Keratinocyte (primary cell): ENCODE results near the gene NCOA6. TPM values are rescaled to one million over a fixed set of nuclear protein-coding genes. Genes with fewer than 3 reads are reported as not detected.

Experiments used
- DNase-seq: peaks from one replicate; pipeline ENCODE4 v3.0.0-alpha.2; 2011; ENCODE audit warnings: low read depth, missing footprints, low spot score
- FAIRE-seq: peaks from 2 replicates; lab custom pipeline; 2011; peaks lifted over from hg19 to GRCh38; lab: Jason Lieb, UNC
- H2AFZ ChIP-seq: 2 replicates; pipeline ENCODE4 v1.6.0; 2012; ENCODE audit warnings: low read length, control low read depth, inconsistent platforms; ENCODE audit not compliant: control insufficient read depth
- H3K27ac ChIP-seq: 2 replicates; pipeline ENCODE4 v1.5.1; 2011; ENCODE audit warnings: low read length; ENCODE audit not compliant: control insufficient read depth, insufficient read depth
- H3K27me3 ChIP-seq: 3 replicates; pipeline ENCODE4 v1.6.0; 2011; ENCODE audit warnings: low read length; ENCODE audit not compliant: control insufficient read depth, insufficient read depth; ENCODE audit errors: extremely low read depth
- H3K36me3 ChIP-seq, 2 experiments: 2 replicates in 1 of 2; 3 replicates in 1 of 2; pipeline ENCODE4 v1.5.1; 2011; ENCODE audit warnings: low read length in 2 of 2, mild to moderate bottlenecking in 1 of 2; ENCODE audit not compliant: control insufficient read depth in 2 of 2, insufficient read depth in 2 of 2; ENCODE audit errors: extremely low read depth in 1 of 2
- H3K4me1 ChIP-seq: 3 replicates; pipeline ENCODE4 v1.5.1; 2011; ENCODE audit warnings: low read length; ENCODE audit not compliant: control insufficient read depth, insufficient read depth; ENCODE audit errors: extremely low read depth
- H3K4me2 ChIP-seq: 3 replicates; pipeline ENCODE4 v1.6.0; 2011; ENCODE audit warnings: low read depth, low read length; ENCODE audit not compliant: control insufficient read depth, insufficient read depth; ENCODE audit errors: extremely low read depth
- H3K4me3 ChIP-seq, 3 experiments: fragments of 200-600 bp in 1 of 3; sonication (generic) in 1 of 3; 2 replicates in 2 of 3; 3 replicates in 1 of 3; pipeline ENCODE4 v1.5.1; 2011 to 2016; ENCODE audit warnings: low read length in 3 of 3, mild to moderate bottlenecking in 3 of 3, control low read depth in 2 of 3, inconsistent platforms in 1 of 3, low read depth in 1 of 3, mixed read lengths in 1 of 3, mixed run types in 1 of 3, moderate library complexity in 1 of 3; ENCODE audit not compliant: control insufficient read depth in 2 of 3, insufficient read depth in 2 of 3; ENCODE audit errors: extremely low read depth in 1 of 3
- H3K79me2 ChIP-seq: 2 replicates; pipeline ENCODE4 v1.6.0; 2012; ENCODE audit warnings: low read length; ENCODE audit not compliant: control insufficient read depth, insufficient read depth
- H3K9ac ChIP-seq: 3 replicates; pipeline ENCODE4 v1.6.0; 2011; ENCODE audit warnings: low read length; ENCODE audit not compliant: control insufficient read depth, insufficient read depth; ENCODE audit errors: extremely low read depth
- H3K9me1 ChIP-seq: 3 replicates; pipeline ENCODE4 v1.6.0; 2011; ENCODE audit warnings: low read length; ENCODE audit not compliant: control insufficient read depth, insufficient read depth; ENCODE audit errors: extremely low read depth
- H3K9me3 ChIP-seq: 2 replicates; pipeline ENCODE4 v1.5.1; 2012; ENCODE audit warnings: low read depth, low read length; ENCODE audit not compliant: control insufficient read depth
- H4K20me1 ChIP-seq: 3 replicates; pipeline ENCODE4 v1.6.0; 2011; ENCODE audit warnings: low read length; ENCODE audit not compliant: control insufficient read depth, insufficient read depth; ENCODE audit errors: extremely low read depth
- CTCF ChIP-seq, 3 experiments: IDR thresholded peaks in 1 of 3; conservative IDR thresholded peaks in 1 of 3; optimal IDR thresholded peaks in 1 of 3; 2 replicates in 2 of 3; 3 replicates in 1 of 3; pipeline versions ENCODE3 to v1.5.1; 2011; ENCODE audit warnings: low read length in 3 of 3, mild to moderate bottlenecking in 3 of 3, moderate library complexity in 2 of 3, control low read depth in 1 of 3, inconsistent platforms in 1 of 3; ENCODE audit not compliant: insufficient read depth in 2 of 3; ENCODE audit errors: extremely low read depth in 1 of 3
- EZH2 ChIP-seq: IDR thresholded peaks from one replicate; pipeline ENCODE4 v1.6.1; 2012; ENCODE audit warnings: inconsistent platforms, mild to moderate bottlenecking, low read length, moderate library complexity
- dilution Hi-C: fragments of 300-500 bp; cut with MboI; formaldehyde crosslinking; loops from one replicate; pipeline ENCODE4 v1.7.0; 2020; ENCODE audit warnings: low sequenced_read_pairs; ENCODE audit not compliant: extremely low pct_ligation_motif_present
- polyA plus RNA-seq, 5 experiments: library from polyadenylated mRNA; depleted of rRNA in 3 of 5; stranded (reverse) in 3 of 5; stranded (forward) in 1 of 5; unstranded in 1 of 5; fragments of >200 nt; gene quantifications; 1 replicate in 1 of 5; 2 replicates in 3 of 5; 3 replicates in 1 of 5; pipeline versions ENCODE4 v1.2.1 to v1.2.3, GENCODE V29; 2011 to 2012; ENCODE audit warnings: missing spikeins in 2 of 5, low read depth in 1 of 5, low replicate concordance in 1 of 5

NCOA6 gene
- polyA plus RNA-seq, 1 donor (not counting 4 experiments of a cell fraction or from before 2014, with no cell fraction given): 13.3 TPM

GRCh38 chr20:34748709-34749108 is 76.7 kb downstream of the NCOA6 start:
- TF ChIP-seq EZH2 (no peak), CTCF (optimal IDR thresholded peaks at IDR 0.05 in 1 of 3, IDR thresholded peaks at IDR 0.05 in 1 of 3, conservative IDR thresholded peaks at IDR 0.05 in 1 of 3; ENCODE audit: extremely low read depth in 1 of 3, insufficient read depth in 2 of 3, low read length in 3 of 3) (no peak)
- no peaks in the 10 kb centered on the region for H3K27me3 ChIP-seq
- FAIRE-seq (no peak), DNase-seq (no peak)
- H3K27ac ChIP-seq: no peak overlapping the region
- H3K9ac ChIP-seq: no peak overlapping the region
- H4K20me1 ChIP-seq: no peaks in the 10 kb centered on the region
- peaks cover 19 to 28% of the 10 kb centered on the region in 2 experiments for H3K36me3 ChIP-seq
- H3K9me3 ChIP-seq: no peaks in the 10 kb centered on the region
- H3K4me2 ChIP-seq: no peak overlapping the region
- dilution Hi-C loops: no loop called here
- no peak overlapping the region for H3K4me3 ChIP-seq
- no peaks in the 10 kb centered on the region for H3K9me1 ChIP-seq
- no peaks in the 10 kb centered on the region for H3K79me2 ChIP-seq
- no peak overlapping the region for H2AFZ ChIP-seq
- H3K4me1 ChIP-seq: peaks cover 1% of the 10 kb centered on the region

- FAIRE-seq (no peak), DNase-seq (no peak)
- dilution Hi-C loops: no loop called here
- Histone ChIP-seq H4K20me1 (no peaks in the 10 kb centered on the region), H3K27ac (no peak overlapping the region), H3K36me3 (peaks cover 25 to 34% of the 10 kb centered on the region in 2 experiments), H3K79me2 (no peaks in the 10 kb centered on the region), H3K4me1 (no peaks in the 10 kb centered on the region), H2AFZ (no peak overlapping the region), H3K9ac (no peak overlapping the region), H3K4me2 (no peak overlapping the region), H3K27me3 (no peaks in the 10 kb centered on the region), H3K9me3 (no peaks in the 10 kb centered on the region), H3K9me1 (no peaks in the 10 kb centered on the region), H3K4me3 (no peak overlapping the region)
- TF ChIP-seq CTCF (optimal IDR thresholded peaks at IDR 0.05 in 1 of 3, IDR thresholded peaks at IDR 0.05 in 1 of 3, conservative IDR thresholded peaks at IDR 0.05 in 1 of 3; ENCODE audit: extremely low read depth in 1 of 3, insufficient read depth in 2 of 3, low read length in 3 of 3) (no peak), EZH2 (no peak)
Observed at GRCh38 chr20:34747479-34747878, 78.0 kb downstream of the NCOA6 start.
